HFFc6 (cell line): ENCODE results near the gene MAN2A2. TPM values are rescaled to one million over a fixed set of nuclear protein-coding genes. Genes with fewer than 3 reads are reported as not detected.

Source experiments
- DNase-seq: peaks from one replicate; pipeline ENCODE4 v3.0.0-alpha.2; 2018
- H3K27ac Mint-ChIP-seq: 2 replicates; pipeline ENCODE4 v1.8.0; 2020; ENCODE audit warnings: mild to moderate bottlenecking, mixed read lengths
- H3K27me3 Mint-ChIP-seq: 2 replicates; pipeline ENCODE4 v1.8.0; 2021; ENCODE audit warnings: mild to moderate bottlenecking, moderate library complexity, mixed read lengths; ENCODE audit not compliant: insufficient read depth
- H3K36me3 Mint-ChIP-seq: 2 replicates; pipeline ENCODE4 v1.8.0; 2021; ENCODE audit warnings: low read depth, mixed read lengths
- H3K4me1 Mint-ChIP-seq: 2 replicates; pipeline ENCODE4 v1.8.0; 2020; ENCODE audit warnings: low read depth, mixed read lengths
- H3K4me3 Mint-ChIP-seq: 2 replicates; pipeline ENCODE4 v1.8.0; 2020; ENCODE audit warnings: mild to moderate bottlenecking, moderate library complexity, mixed read lengths
- H3K9me3 Mint-ChIP-seq: 2 replicates; pipeline ENCODE4 v1.8.0; 2020; ENCODE audit warnings: mild to moderate bottlenecking, mixed read lengths
- total RNA-seq, 6 experiments: library from RNA; stranded (reverse); fragmentation: NEBNext Ultra II Directional; extraction: Animal tissue kit (Norgen Biotek cat#: 25700); gene quantifications; 2 replicates in 1 of 6; 3 replicates in 5 of 6; pipeline ENCODE4 v1.2.3, GENCODE V29; 2021
- TF ChIP-seq, protein P1 (sequence below): fragments of 200-600 bp; sonication (generic); IDR thresholded peaks from 2 replicates; pipeline ENCODE4 v1.5.0; 2021; ENCODE audit warnings: antibody characterized with exemption, mild to moderate bottlenecking

MAN2A2 gene
- total RNA-seq, 6 experiments from 2014 or later: 15.8 to 26.9 (median 23.4) TPM

- TF ChIP-seq, protein P1, sequence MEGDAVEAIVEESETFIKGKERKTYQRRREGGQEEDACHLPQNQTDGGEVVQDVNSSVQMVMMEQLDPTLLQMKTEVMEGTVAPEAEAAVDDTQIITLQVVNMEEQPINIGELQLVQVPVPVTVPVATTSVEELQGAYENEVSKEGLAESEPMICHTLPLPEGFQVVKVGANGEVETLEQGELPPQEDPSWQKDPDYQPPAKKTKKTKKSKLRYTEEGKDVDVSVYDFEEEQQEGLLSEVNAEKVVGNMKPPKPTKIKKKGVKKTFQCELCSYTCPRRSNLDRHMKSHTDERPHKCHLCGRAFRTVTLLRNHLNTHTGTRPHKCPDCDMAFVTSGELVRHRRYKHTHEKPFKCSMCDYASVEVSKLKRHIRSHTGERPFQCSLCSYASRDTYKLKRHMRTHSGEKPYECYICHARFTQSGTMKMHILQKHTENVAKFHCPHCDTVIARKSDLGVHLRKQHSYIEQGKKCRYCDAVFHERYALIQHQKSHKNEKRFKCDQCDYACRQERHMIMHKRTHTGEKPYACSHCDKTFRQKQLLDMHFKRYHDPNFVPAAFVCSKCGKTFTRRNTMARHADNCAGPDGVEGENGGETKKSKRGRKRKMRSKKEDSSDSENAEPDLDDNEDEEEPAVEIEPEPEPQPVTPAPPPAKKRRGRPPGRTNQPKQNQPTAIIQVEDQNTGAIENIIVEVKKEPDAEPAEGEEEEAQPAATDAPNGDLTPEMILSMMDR: no peak
- Mint-ChIP-seq H3K27me3 (no peaks in the 10 kb centered on the region), H3K9me3 (no peaks in the 10 kb centered on the region), H3K27ac (peak overlapping the region; percentile 67), H3K4me3 (peak overlapping the region; percentile 84), H3K36me3 (peaks cover 6% of the 10 kb centered on the region), H3K4me1 (peaks cover 17% of the 10 kb centered on the region)
- no peak for DNase-seq
Measured at GRCh38 chr15:90901175-90902039, 1.7 kb upstream of the MAN2A2 start.

DNA sequence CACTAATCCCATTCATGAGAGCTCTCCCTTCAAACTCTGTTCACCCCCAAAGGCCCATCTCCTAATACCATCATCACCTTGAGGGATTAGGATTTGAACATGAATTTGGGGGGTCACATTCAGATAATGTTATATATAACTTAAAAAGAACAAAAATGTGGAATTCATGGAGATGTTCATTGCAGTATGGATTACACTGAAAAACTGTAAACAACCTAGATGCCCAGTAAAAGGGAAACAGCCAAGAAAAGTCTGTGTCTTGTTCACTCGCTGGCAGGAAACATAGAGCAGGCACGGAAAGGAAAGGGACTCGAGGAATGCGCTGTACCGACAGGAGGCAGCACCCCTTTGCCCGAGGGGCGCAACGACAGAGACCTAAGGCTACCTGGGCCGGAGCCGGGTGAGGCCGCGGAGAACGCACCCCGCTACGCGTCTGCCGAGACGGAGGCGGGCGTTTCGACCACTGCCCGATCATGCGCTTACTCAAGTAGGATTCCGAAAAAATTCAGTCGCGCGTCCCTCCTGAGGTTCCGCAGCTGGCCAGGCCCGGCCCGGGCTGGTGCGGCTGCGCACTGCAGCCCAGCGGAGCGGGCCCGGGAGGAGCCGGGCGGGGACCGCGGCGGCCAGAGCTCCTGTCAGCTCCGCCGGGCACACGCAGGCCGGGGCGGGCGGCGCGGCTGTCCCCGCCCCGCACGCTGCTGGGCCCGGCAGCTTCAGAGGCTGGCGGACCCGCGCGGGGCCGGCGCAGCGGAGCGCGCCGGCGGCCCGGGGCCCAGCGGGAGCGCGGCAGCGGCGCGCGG, 862 bp upstream of the MAN2A2 start:
- TF ChIP-seq, protein P1: peak; percentile 83
- no peaks in the 10 kb centered on the region for H3K9me3 Mint-ChIP-seq
- H3K36me3 Mint-ChIP-seq: peaks cover 6% of the 10 kb centered on the region
- no peaks in the 10 kb centered on the region for H3K27me3 Mint-ChIP-seq
- DNase-seq: peak; percentile 58
- H3K4me1 Mint-ChIP-seq: peaks cover 17% of the 10 kb centered on the region
- peak overlapping the region; percentile 84 for H3K4me3 Mint-ChIP-seq
- H3K27ac Mint-ChIP-seq: peak overlapping the region; percentile 67

DNA sequence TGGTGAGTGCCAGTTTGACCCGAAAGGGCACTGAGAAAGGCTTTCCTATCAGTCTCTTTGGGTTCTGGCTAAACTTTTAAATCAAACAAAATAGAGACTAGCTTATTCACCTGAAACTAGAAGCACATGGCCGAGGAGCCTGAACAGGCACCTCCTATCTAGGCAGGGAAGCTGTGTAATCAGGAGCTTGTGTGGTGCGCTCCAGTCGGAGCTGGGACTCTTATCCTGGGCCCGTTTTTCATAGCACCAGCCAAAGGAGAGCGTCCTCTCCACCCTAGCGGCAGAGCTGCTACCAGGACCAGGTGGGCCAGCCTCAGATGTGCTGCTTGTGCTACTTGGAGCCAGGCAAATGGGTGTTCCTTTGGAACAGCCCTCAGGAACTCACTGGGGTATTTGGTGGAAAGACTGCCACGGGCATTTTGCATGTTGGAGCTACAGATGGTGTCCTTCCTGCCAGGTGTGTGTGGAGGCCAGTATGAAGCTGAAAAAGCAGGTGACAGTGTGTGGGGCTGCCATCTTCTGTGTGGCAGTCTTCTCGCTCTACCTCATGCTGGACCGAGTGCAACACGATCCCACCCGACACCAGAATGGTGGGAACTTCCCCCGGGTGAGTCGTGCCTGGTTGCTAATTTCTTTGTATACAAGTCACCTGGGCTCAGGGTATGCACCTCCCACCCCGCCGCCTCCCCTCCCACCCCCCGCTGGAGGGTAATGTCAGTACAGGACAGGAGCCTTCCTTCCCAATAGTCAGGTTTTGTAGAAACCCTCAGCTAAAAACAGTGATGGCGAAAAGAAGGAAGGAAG, 833 bp downstream of the MAN2A2 start:
- peaks cover 17% of the 10 kb centered on the region for H3K4me1 Mint-ChIP-seq
- H3K4me3 Mint-ChIP-seq: peak overlapping the region; percentile 83
- peaks cover 6% of the 10 kb centered on the region for H3K36me3 Mint-ChIP-seq
- H3K27me3 Mint-ChIP-seq: no peaks in the 10 kb centered on the region
- TF ChIP-seq, protein P1: no peak
- H3K9me3 Mint-ChIP-seq: no peaks in the 10 kb centered on the region
- no peak for DNase-seq
- no peak overlapping the region for H3K27ac Mint-ChIP-seq

GRCh38 chr15:90904746-90905145, 1.6 kb downstream of the MAN2A2 start:
- H3K36me3 Mint-ChIP-seq: peaks cover 6% of the 10 kb centered on the region
- TF ChIP-seq, protein P1: no peak
- H3K27ac Mint-ChIP-seq: no peak overlapping the region
- peaks cover 17% of the 10 kb centered on the region for H3K4me1 Mint-ChIP-seq
- no peak overlapping the region for H3K4me3 Mint-ChIP-seq
- no peak for DNase-seq
- H3K27me3 Mint-ChIP-seq: no peaks in the 10 kb centered on the region
- H3K9me3 Mint-ChIP-seq: no peaks in the 10 kb centered on the region
